ENCODE measurements around the gene MSGN1. TPM values are rescaled to one million over a fixed set of nuclear protein-coding genes. Genes with fewer than 3 reads are reported as not detected.

Gene MSGN1
- total and polyA plus RNA-seq, 2 donors (not counting 3 experiments of a cell fraction or from before 2014, with no cell fraction given) = not detected

DNA sequence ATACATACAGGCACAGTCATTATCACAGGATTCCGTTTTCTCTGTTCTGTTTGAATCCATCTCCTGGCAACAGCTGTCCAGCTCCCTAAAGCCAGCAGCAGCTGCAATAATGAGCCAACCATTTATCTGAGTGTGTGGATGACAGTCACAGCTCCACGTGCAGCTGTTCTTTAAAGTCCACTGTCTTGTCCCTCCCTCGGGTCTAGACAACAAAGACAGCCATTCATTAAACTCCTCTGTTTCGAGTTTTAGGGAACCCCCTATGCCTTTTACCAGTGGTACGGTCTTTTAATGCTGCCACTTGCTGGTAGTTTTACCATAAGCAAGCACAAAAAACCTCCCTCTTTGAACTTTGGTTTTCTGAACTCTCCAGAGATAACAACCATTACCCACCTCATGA lies 16.0 kb upstream of the MSGN1 start:
- TF ChIP-seq, protein P1, sequence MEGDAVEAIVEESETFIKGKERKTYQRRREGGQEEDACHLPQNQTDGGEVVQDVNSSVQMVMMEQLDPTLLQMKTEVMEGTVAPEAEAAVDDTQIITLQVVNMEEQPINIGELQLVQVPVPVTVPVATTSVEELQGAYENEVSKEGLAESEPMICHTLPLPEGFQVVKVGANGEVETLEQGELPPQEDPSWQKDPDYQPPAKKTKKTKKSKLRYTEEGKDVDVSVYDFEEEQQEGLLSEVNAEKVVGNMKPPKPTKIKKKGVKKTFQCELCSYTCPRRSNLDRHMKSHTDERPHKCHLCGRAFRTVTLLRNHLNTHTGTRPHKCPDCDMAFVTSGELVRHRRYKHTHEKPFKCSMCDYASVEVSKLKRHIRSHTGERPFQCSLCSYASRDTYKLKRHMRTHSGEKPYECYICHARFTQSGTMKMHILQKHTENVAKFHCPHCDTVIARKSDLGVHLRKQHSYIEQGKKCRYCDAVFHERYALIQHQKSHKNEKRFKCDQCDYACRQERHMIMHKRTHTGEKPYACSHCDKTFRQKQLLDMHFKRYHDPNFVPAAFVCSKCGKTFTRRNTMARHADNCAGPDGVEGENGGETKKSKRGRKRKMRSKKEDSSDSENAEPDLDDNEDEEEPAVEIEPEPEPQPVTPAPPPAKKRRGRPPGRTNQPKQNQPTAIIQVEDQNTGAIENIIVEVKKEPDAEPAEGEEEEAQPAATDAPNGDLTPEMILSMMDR (IDR thresholded peaks at IDR 0.05; ENCODE audit: extremely low read depth in 1 of 2, insufficient read depth in 1 of 2, low read depth in 1 of 2, low read length in 2 of 2) = no peak
- no peak for TF ChIP-seq GATA2 (IDR thresholded peaks at IDR 0.05; ENCODE audit: insufficient read depth, insufficient read length, low read depth, low read length)
- TF ChIP-seq POLR2AphosphoS5 (IDR thresholded peaks at IDR 0.05; ENCODE audit: insufficient read depth, low read depth, low read length) = no peak
- no peak for TF ChIP-seq POLR2A (IDR thresholded peaks at IDR 0.05; ENCODE audit: low read depth, low read length)
- Histone ChIP-seq H3K27me3 (ENCODE audit: control insufficient read depth in 2 of 2, insufficient read depth in 2 of 2, low read length in 2 of 2) (peaks cover 8 to 11% of the 10 kb centered on the region in 2 experiments), H3K9me3 (replicated peaks; ENCODE audit: control insufficient read depth, insufficient read depth, low read length) (no peaks in the 10 kb centered on the region), H3K4me1 (ENCODE audit: control insufficient read depth, extremely low read depth, insufficient read depth, low read length) (no peaks in the 10 kb centered on the region), H3K79me2 (ENCODE audit: control insufficient read depth, insufficient read depth, low read length) (no peaks in the 10 kb centered on the region), H4K20me1 (replicated peaks; ENCODE audit: control insufficient read depth, extremely low read depth, insufficient read depth, low read length) (no peaks in the 10 kb centered on the region), H3K4me2 (ENCODE audit: insufficient read depth, low read length) (no peak overlapping the region), H3K36me3 (ENCODE audit: control insufficient read depth in 2 of 2, extremely low read depth in 1 of 2, insufficient read depth in 2 of 2, low read length in 2 of 2) (no peaks in the 10 kb centered on the region), H3K9me1 (replicated peaks; ENCODE audit: control insufficient read depth, extremely low read depth, insufficient read depth, low read length) (no peaks in the 10 kb centered on the region), H2AFZ (ENCODE audit: low read depth, low read length) (no peak overlapping the region), H3K27ac (ENCODE audit: insufficient read depth, low read depth, low read length) (no peak overlapping the region), H3K4me3 (replicated peaks in 1 of 3; ENCODE audit: insufficient read depth in 1 of 3, low read depth in 1 of 3, low read length in 3 of 3) (no peak overlapping the region), H3K9ac (replicated peaks; ENCODE audit: extremely low read depth, insufficient read depth, low read length) (no peak overlapping the region)
- POLR2A ChIA-PET = no interaction called here
- intact Hi-C loops (cut with micrococcal nuclease) = no loop called here
- dilution Hi-C loops (cut with MboI; ENCODE audit: extremely low pct_ligation_motif_present, low sequenced_read_pairs) = no loop called here
- CTCF ChIA-PET = interaction anchor here (0.7 kb wide), 1 partner anchor 9 kb away, joined by 3 read pairs; no protein-coding TSS in a partner anchor
- DNase-seq (ENCODE audit: low read depth, low spot score) (no peak), FAIRE-seq (no peak)
- BruUV-seq (replicated peaks) = no TSS peak

- intact Hi-C loops (cut with micrococcal nuclease) = no loop called here
- CTCF ChIA-PET = no interaction called here
- no peak overlapping the region for H3K4me2 ChIP-seq (ENCODE audit: insufficient read depth, low read length)
- H3K4me3 ChIP-seq (replicated peaks in 1 of 3; ENCODE audit: insufficient read depth in 1 of 3, low read depth in 1 of 3, low read length in 3 of 3) = no peak overlapping the region
- no peaks in the 10 kb centered on the region for H3K9me3 ChIP-seq (replicated peaks; ENCODE audit: control insufficient read depth, insufficient read depth, low read length)
- H4K20me1 ChIP-seq (replicated peaks; ENCODE audit: control insufficient read depth, extremely low read depth, insufficient read depth, low read length) = no peaks in the 10 kb centered on the region
- H3K27ac ChIP-seq (ENCODE audit: insufficient read depth, low read depth, low read length) = no peak overlapping the region
- no peak overlapping the region for H3K9ac ChIP-seq (replicated peaks; ENCODE audit: extremely low read depth, insufficient read depth, low read length)
- no peaks in the 10 kb centered on the region for H3K36me3 ChIP-seq (ENCODE audit: control insufficient read depth in 2 of 2, extremely low read depth in 1 of 2, insufficient read depth in 2 of 2, low read length in 2 of 2)
- dilution Hi-C loops (cut with MboI; ENCODE audit: extremely low pct_ligation_motif_present, low sequenced_read_pairs) = no loop called here
- H2AFZ ChIP-seq (ENCODE audit: low read depth, low read length) = no peak overlapping the region
- no peaks in the 10 kb centered on the region for H3K9me1 ChIP-seq (replicated peaks; ENCODE audit: control insufficient read depth, extremely low read depth, insufficient read depth, low read length)
- no peak for DNase-seq (ENCODE audit: low read depth, low spot score)
- no TSS peak for BruUV-seq (replicated peaks)
- H3K4me1 ChIP-seq (ENCODE audit: control insufficient read depth, extremely low read depth, insufficient read depth, low read length) = no peaks in the 10 kb centered on the region
- peaks cover 7 to 11% of the 10 kb centered on the region in 2 experiments for H3K27me3 ChIP-seq (ENCODE audit: control insufficient read depth in 2 of 2, insufficient read depth in 2 of 2, low read length in 2 of 2)
- H3K79me2 ChIP-seq (ENCODE audit: control insufficient read depth, insufficient read depth, low read length) = no peaks in the 10 kb centered on the region
- no peak for FAIRE-seq
- POLR2A ChIA-PET = no interaction called here
- TF ChIP-seq EZH2 (IDR thresholded peaks at IDR 0.05; ENCODE audit: borderline replicate concordance, low read depth, low read length, severe bottlenecking) (no peak), GATA2 (IDR thresholded peaks at IDR 0.05; ENCODE audit: insufficient read depth, insufficient read length, low read depth, low read length) (no peak), MAX (IDR thresholded peaks at IDR 0.05; ENCODE audit: insufficient read depth, insufficient read length) (no peak), POLR2AphosphoS5 (IDR thresholded peaks at IDR 0.05; ENCODE audit: insufficient read depth, low read depth, low read length) (no peak), JUN (IDR thresholded peaks at IDR 0.05; ENCODE audit: borderline replicate concordance, insufficient read depth, insufficient read length, low read depth) (no peak), MYC (IDR thresholded peaks at IDR 0.05; ENCODE audit: low read depth, low read length) (no peak), FOS (IDR thresholded peaks at IDR 0.05; ENCODE audit: borderline replicate concordance, insufficient read depth, low read length) (no peak)
- TF ChIP-seq, protein P1 (IDR thresholded peaks at IDR 0.05; ENCODE audit: extremely low read depth in 1 of 2, insufficient read depth in 1 of 2, low read depth in 1 of 2, low read length in 2 of 2) = no peak
Measured at GRCh38 chr2:17800693-17801458, 15.4 kb upstream of the MSGN1 start.
